DOHH2 (cell line): ENCODE data around the gene SYT3.
"Not testable (repeated sequence)": the region's sequence is repeated elsewhere in the genome, so short reads cannot be mapped to it uniquely, and the experiment has no call there.

ENCODE experiments used
- H3F3A ChIP-seq: fragments of 200-600 bp; sonication (generic), shearing (Covaris generic); 2 replicates; pipeline ENCODE4 v1.6.0; 2016; ENCODE audit warnings: antibody characterized with exemption, mild to moderate bottlenecking; ENCODE audit not compliant: control insufficient read depth, insufficient read depth
- H3K27ac ChIP-seq: fragments of 200-600 bp; sonication (generic); 2 replicates; pipeline ENCODE4 v1.5.1; 2014; ENCODE audit warnings: low read depth, mild to moderate bottlenecking, low read length, moderate library complexity
- H3K27me3 ChIP-seq: fragments of 200-600 bp; sonication (generic); 2 replicates; pipeline ENCODE4 v1.6.1; 2014; ENCODE audit warnings: mild to moderate bottlenecking, low read length, mixed read lengths; ENCODE audit not compliant: control insufficient read depth
- H3K36me3 ChIP-seq: fragments of 200-600 bp; sonication (generic); 2 replicates; pipeline ENCODE4 v1.6.1; 2014; ENCODE audit warnings: mild to moderate bottlenecking, low read length, moderate library complexity, mixed read lengths; ENCODE audit not compliant: control insufficient read depth
- H3K4me1 ChIP-seq: fragments of 200-600 bp; sonication (generic); 2 replicates; pipeline ENCODE4 v1.6.1; 2014; ENCODE audit warnings: mild to moderate bottlenecking, low read length, mixed read lengths; ENCODE audit not compliant: control insufficient read depth
- H3K4me2 ChIP-seq: fragments of 200-600 bp; sonication (generic); 2 replicates; pipeline ENCODE4 v1.6.0; 2014; ENCODE audit warnings: mild to moderate bottlenecking, low read length, moderate library complexity
- H3K4me3 ChIP-seq: fragments of 200-600 bp; sonication (generic); 2 replicates; pipeline ENCODE4 v1.5.1; 2014; ENCODE audit warnings: mild to moderate bottlenecking, low read length, mixed read lengths
- H3K79me2 ChIP-seq: fragments of 200-600 bp; sonication (generic); 2 replicates; pipeline ENCODE4 v1.6.1; 2014; ENCODE audit warnings: mild to moderate bottlenecking, low read length, mixed read lengths; ENCODE audit not compliant: control insufficient read depth
- H3K9me2 ChIP-seq: fragments of 200-600 bp; sonication (generic); replicated peaks from 2 replicates; pipeline ENCODE4 v1.6.1; 2014; ENCODE audit warnings: mild to moderate bottlenecking, low read length, mixed read lengths; ENCODE audit not compliant: control insufficient read depth
- H3K9me3 ChIP-seq: fragments of 200-600 bp; sonication (generic); 2 replicates; pipeline ENCODE4 v1.6.1; 2014; ENCODE audit warnings: antibody characterized with exemption, low read length, mixed read lengths; ENCODE audit not compliant: control insufficient read depth, insufficient read depth
- H4K20me1 ChIP-seq: fragments of 200-600 bp; sonication (generic); 2 replicates; pipeline ENCODE4 v1.6.0; 2014; ENCODE audit warnings: low read depth, mild to moderate bottlenecking, antibody characterized with exemption, low read length, moderate library complexity; ENCODE audit not compliant: control insufficient read depth, insufficient read depth
- EZH2phosphoT487 ChIP-seq: fragments of 200-600 bp; sonication (generic); IDR thresholded peaks from 2 replicates; pipeline ENCODE4 v1.6.1; 2017; ENCODE audit warnings: borderline replicate concordance, mild to moderate bottlenecking, antibody characterized with exemption, low read length, moderate library complexity, mixed read lengths
- TF ChIP-seq, protein P1 (sequence below): fragments of 200-600 bp; sonication (generic); IDR thresholded peaks from one replicate; pipeline ENCODE4 v1.5.1; 2014; ENCODE audit warnings: antibody characterized with exemption, mild to moderate bottlenecking, low read depth, low read length; ENCODE audit not compliant: poor library complexity, severe bottlenecking

The SYT3 gene

DNA sequence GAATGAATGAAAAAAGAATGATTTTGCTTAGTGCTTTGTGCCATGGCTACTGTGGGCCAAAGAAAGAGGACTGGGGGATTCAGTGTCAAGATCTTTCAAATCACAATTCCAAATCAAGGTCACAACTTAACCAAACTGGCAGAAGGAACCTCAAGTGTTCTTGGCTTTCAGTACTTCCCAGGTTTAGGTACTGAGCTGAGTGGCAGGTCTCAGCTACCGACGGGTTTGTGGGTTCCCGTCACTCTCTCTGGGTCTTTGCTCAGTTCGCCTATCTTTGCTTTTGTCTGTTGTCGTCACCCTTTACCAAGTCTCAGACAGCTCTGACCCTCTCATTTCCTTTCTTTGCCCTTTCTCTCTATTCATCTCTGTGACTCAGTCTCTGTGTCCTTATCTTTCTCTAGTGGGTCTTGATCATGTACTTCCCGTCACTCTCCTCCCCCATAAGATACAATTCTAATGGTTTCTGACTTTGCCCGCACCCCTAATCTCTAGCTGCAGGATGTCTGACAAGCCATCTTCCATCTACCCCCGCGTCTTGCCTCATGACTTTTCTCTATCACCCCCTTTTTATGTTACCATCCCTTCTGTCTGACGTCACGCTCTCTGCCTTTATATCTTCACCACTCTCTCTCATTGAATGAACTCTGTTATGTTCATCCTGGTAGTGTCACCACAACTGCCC lies 38.1 kb downstream of the SYT3 start:
- H3K36me3 ChIP-seq = no peaks in the 10 kb centered on the region
- peaks cover 10% of the 10 kb centered on the region; the same call in 1 of the 2 replicates for H3K27me3 ChIP-seq
- H3K4me3 ChIP-seq = no peak overlapping the region
- no peaks in the 10 kb centered on the region for H3F3A ChIP-seq
- no peak overlapping the region for H3K4me2 ChIP-seq
- no peaks in the 10 kb centered on the region for H3K9me2 ChIP-seq
- no peak overlapping the region for H3K27ac ChIP-seq
- no peaks in the 10 kb centered on the region for H4K20me1 ChIP-seq
- H3K9me3 ChIP-seq = no peaks in the 10 kb centered on the region
- no peaks in the 10 kb centered on the region for H3K4me1 ChIP-seq
- no peaks in the 10 kb centered on the region for H3K79me2 ChIP-seq
- TF ChIP-seq, protein P1, sequence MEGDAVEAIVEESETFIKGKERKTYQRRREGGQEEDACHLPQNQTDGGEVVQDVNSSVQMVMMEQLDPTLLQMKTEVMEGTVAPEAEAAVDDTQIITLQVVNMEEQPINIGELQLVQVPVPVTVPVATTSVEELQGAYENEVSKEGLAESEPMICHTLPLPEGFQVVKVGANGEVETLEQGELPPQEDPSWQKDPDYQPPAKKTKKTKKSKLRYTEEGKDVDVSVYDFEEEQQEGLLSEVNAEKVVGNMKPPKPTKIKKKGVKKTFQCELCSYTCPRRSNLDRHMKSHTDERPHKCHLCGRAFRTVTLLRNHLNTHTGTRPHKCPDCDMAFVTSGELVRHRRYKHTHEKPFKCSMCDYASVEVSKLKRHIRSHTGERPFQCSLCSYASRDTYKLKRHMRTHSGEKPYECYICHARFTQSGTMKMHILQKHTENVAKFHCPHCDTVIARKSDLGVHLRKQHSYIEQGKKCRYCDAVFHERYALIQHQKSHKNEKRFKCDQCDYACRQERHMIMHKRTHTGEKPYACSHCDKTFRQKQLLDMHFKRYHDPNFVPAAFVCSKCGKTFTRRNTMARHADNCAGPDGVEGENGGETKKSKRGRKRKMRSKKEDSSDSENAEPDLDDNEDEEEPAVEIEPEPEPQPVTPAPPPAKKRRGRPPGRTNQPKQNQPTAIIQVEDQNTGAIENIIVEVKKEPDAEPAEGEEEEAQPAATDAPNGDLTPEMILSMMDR = no peak
- TF ChIP-seq EZH2phosphoT487 = no peak

DNA sequence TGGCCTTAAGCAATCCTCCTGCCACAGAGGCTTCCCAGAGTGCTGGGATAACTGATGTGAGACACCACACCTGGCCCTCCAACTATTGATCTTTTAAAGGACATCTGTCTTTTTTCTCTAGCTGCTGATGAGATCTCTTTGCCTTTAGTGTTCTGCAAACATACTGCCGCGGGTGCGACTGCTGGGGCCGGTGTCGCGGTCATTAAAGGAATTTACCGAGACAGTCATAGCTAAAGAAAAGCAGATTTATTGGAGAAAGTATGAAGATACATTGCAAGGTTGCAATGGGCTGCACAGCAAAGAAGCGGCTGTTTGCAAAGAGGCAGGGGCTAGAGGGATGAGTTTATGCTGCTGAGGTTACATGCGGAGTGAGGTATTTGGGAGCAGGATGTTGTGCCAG lies 40.3 kb downstream of the SYT3 start:
- no peaks in the 10 kb centered on the region for H3F3A ChIP-seq
- H3K4me3 ChIP-seq = no peak overlapping the region
- no peaks in the 10 kb centered on the region for H4K20me1 ChIP-seq
- H3K36me3 ChIP-seq = no peaks in the 10 kb centered on the region
- no peaks in the 10 kb centered on the region for H3K9me3 ChIP-seq
- H3K9me2 ChIP-seq = no peaks in the 10 kb centered on the region
- H3K79me2 ChIP-seq = no peaks in the 10 kb centered on the region
- peaks cover 10% of the 10 kb centered on the region; the same call in 1 of the 2 replicates for H3K27me3 ChIP-seq
- no peak for TF ChIP-seq EZH2phosphoT487
- TF ChIP-seq, protein P1 = no peak
- no peak overlapping the region for H3K27ac ChIP-seq
- no peak overlapping the region for H3K4me2 ChIP-seq
- no peaks in the 10 kb centered on the region for H3K4me1 ChIP-seq

DNA sequence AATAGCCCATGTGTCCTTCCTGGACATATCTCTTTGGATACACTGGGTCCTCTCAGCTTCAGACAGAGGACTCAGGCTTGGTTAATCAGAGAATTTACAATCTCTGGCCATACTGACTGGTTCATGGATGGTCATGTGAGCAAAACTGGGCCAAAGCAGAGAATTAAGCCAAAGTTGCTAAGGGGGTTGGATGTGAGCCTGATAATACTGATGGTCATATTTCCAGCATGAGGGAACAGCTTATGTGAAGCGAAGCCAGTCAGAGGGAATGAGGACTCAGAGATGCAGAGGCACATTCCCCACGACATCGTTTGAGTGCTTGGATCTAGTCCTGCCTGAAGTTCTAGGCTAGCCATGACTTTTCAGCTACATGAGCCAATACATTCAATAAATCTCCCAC lies 49.5 kb downstream of the SYT3 start:
- no peaks in the 10 kb centered on the region for H3F3A ChIP-seq
- H3K27me3 ChIP-seq = no peaks in the 10 kb centered on the region
- H3K4me1 ChIP-seq = no peaks in the 10 kb centered on the region
- no peak overlapping the region for H3K4me2 ChIP-seq
- H3K27ac ChIP-seq = no peak overlapping the region
- no peaks in the 10 kb centered on the region for H3K9me3 ChIP-seq
- TF ChIP-seq, protein P1 = no peak
- TF ChIP-seq EZH2phosphoT487 = no peak
- H3K79me2 ChIP-seq = no peaks in the 10 kb centered on the region
- H4K20me1 ChIP-seq = no peaks in the 10 kb centered on the region
- no peaks in the 10 kb centered on the region for H3K9me2 ChIP-seq
- no peak overlapping the region for H3K4me3 ChIP-seq
- no peaks in the 10 kb centered on the region for H3K36me3 ChIP-seq

DNA sequence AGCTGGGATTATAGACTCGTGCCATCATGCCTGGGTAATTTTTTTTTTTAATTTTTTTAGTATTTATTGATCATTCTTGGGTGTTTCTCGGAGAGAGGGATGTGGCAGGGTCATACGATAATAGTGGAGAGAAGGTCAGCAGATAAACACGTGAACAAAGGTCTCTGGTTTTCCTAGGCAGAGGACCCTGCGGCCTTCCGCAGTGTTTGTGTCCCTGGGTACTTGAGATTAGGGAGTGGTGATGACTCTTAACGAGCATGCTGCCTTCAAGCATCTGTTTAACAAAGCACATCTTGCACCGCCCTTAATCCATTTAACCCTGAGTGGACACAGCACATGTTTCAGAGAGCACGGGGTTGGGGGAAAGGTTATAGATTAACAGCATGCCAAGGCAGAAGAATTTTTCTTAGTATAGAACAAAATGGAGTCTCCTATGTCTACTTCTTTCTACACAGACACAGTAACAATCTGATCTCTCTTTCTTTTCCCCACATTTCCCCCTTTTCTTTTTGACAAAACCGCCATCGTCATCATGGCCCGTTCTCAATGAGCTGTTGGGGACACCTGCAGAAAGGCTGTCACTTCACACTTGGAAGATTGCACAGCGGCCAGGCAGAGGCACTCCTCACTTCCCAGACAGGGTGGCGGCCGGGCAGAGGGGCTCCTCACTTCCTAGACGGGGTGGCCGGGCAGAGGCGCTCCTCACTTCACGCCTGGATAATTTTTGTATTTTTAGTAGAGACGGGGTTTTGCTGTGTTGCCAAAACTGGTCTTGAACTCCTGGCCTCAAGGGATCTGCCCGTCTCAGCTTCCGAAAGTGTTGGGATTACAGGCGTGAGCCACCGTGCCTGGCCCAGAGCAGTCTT lies 57.7 kb downstream of the SYT3 start:
- H3K79me2 ChIP-seq, H3K4me2 ChIP-seq, H3F3A ChIP-seq, H3K27ac ChIP-seq, H3K9me2 ChIP-seq, H3K27me3 ChIP-seq, H3K36me3 ChIP-seq, H3K4me3 ChIP-seq, H3K4me1 ChIP-seq, H3K9me3 ChIP-seq, H4K20me1 ChIP-seq: not testable (repeated sequence)
